BLaER1 (cell line): ENCODE data around the gene PCDHB14.
"Not testable (repeated sequence)": the region's sequence is repeated elsewhere in the genome, so short reads cannot be mapped to it uniquely, and the experiment has no call there.

Source experiments
- H3K27ac ChIP-seq: shearing (Covaris generic); formaldehyde crosslinking; 2 replicates; pipeline ENCODE4 v1.8.1; 2022
- H3K27me3 ChIP-seq: shearing (Covaris generic); formaldehyde crosslinking; 2 replicates; pipeline ENCODE4 v1.8.1; 2022
- H3K36me3 ChIP-seq: shearing (Covaris generic); formaldehyde crosslinking; 2 replicates; pipeline ENCODE4 v1.8.1; 2022
- H3K4me1 ChIP-seq: shearing (Covaris generic); formaldehyde crosslinking; 2 replicates; pipeline ENCODE4 v1.8.1; 2022
- H3K4me2 ChIP-seq: shearing (Covaris generic); formaldehyde crosslinking; 2 replicates; pipeline ENCODE4 v1.8.1; 2022
- H3K4me3 ChIP-seq: shearing (Covaris generic); formaldehyde crosslinking; 2 replicates; pipeline ENCODE4 v1.8.1; 2022
- H3K9ac ChIP-seq: shearing (Covaris generic); formaldehyde crosslinking; 2 replicates; pipeline ENCODE4 v1.8.1; 2022
- H3K9me3 ChIP-seq: shearing (Covaris generic); formaldehyde crosslinking; 2 replicates; pipeline ENCODE4 v1.8.1; 2022
- H4K20me1 ChIP-seq: shearing (Covaris generic); formaldehyde crosslinking; 2 replicates; pipeline ENCODE4 v1.8.1; 2022
- Cebpa-rat ChIP-seq: shearing (Covaris generic); IDR thresholded peaks from 2 replicates; pipeline ENCODE4 v1.8.1; 2022

The PCDHB14 gene

DNA sequence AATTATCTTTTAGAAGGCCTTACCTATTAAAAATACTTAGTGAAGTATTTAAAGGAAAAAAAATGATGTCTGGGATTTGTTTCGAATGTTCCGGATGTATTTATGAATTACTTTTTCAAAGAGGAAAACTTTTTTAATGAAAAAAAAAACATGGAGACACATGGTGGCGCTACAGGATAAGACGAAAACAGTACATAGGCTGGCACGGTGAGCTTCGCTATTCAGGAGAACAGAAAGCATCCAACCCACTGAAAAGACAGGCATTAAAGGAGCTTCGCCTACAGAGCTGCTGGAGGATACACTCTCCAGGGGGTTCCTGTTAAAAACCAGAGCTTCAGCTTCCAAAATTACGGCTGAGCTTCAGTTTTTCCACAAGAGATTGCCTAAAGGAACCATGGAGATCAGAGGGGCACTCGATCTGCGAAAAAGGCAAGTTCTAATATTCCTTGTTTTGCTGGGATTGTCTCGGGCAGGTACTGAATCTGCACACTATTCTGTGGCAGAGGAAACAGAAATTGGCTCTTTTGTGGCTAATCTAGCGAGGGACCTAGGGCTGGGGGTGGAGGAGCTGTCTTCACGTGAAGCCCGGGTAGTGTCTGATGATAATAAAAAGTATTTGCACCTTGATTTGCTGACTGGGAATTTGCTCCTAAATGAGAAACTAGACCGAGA is at the start of gene PCDHB14:
TSS of gene PCDHB14 (plus strand) at position 232 of the 672 bp plus-strand sequence. CDS start at position 395, 163 bp downstream.
- no peak for TF ChIP-seq Cebpa-rat
- Histone ChIP-seq H4K20me1 (no peaks in the 10 kb centered on the region), H3K4me2 (peak within 1 kb of the TSS; percentile 75), H3K4me3 (peak within 1 kb of the TSS; percentile 60), H3K36me3 (0 out of 2 replicates have a peak, but pooled peaks cover 6% of the 10 kb centered on the region), H3K9ac (peak within 1 kb of the TSS; percentile 66), H3K27ac (no peak within 1 kb of the TSS; the same call in 1 of the 2 replicates), H3K27me3 (no peaks in the 10 kb centered on the region), H3K9me3 (peaks cover 42% of the 10 kb centered on the region), H3K4me1 (peaks cover 8% of the 10 kb centered on the region; the same call in 1 of the 2 replicates)

DNA sequence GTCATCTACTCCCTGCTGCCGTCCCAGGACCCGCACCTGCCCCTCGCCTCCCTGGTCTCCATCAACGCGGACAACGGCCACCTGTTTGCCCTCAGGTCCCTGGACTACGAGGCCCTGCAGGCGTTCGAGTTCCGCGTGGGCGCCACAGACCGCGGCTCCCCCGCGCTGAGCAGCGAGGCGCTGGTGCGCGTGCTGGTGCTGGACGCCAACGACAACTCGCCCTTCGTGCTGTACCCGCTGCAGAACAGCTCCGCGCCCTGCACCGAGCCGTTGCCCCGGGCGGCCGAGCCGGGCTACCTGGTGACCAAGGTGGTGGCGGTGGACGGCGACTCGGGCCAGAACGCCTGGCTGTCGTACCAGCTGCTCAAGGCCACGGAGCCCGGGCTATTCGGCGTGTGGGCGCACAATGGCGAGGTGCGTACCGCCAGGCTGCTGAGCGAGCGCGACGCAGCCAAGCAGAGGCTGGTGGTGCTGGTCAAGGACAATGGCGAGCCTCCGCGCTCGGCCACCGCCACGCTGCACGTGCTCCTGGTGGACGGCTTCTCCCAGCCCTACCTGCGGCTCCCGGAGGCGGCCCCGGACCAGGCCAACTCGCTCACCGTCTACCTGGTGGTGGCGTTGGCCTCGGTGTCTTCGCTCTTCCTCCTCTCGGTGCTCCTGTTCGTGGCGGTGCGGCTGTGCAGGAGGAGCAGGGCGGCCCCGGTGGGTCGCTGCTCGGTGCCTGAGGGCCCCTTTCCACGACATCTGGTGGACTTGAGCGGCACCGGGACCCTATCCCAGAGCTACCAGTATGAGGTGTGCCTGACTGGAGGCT is 48.6 kb upstream of the PCDHB14 start:
- H3K27ac ChIP-seq, H3K4me3 ChIP-seq, H3K9ac ChIP-seq, H3K36me3 ChIP-seq, H3K27me3 ChIP-seq, H3K4me2 ChIP-seq, H3K4me1 ChIP-seq, H4K20me1 ChIP-seq: not testable (repeated sequence)
- H3K9me3 ChIP-seq = peaks cover 38% of the 10 kb centered on the region

DNA sequence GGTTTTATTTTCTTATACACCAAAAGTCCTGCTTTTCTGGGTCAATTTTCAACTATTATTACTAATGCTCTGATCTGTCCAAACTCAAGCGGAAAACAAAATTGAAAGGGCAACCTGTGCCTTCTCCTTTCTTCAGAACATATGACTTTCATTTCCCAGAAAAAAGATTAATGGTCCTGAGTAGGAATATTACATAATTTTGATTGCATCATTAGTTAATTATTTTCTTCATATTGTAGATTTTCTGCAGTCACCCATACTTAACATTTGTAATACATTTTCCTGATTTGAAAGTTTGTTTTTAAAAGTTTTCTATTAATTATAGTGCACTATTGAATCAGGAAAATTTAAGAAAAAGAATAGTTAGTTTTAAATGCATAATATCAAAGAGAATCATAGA is 47.2 kb upstream of the PCDHB14 start:
- Histone ChIP-seq H3K4me1 (no peaks in the 10 kb centered on the region), H4K20me1 (no peaks in the 10 kb centered on the region), H3K4me2 (no peak overlapping the region), H3K27me3 (no peaks in the 10 kb centered on the region), H3K9ac (no peak overlapping the region), H3K36me3 (no peaks in the 10 kb centered on the region), H3K4me3 (no peak overlapping the region), H3K9me3 (peaks cover 43% of the 10 kb centered on the region), H3K27ac (no peak overlapping the region)
- TF ChIP-seq Cebpa-rat = no peak

DNA sequence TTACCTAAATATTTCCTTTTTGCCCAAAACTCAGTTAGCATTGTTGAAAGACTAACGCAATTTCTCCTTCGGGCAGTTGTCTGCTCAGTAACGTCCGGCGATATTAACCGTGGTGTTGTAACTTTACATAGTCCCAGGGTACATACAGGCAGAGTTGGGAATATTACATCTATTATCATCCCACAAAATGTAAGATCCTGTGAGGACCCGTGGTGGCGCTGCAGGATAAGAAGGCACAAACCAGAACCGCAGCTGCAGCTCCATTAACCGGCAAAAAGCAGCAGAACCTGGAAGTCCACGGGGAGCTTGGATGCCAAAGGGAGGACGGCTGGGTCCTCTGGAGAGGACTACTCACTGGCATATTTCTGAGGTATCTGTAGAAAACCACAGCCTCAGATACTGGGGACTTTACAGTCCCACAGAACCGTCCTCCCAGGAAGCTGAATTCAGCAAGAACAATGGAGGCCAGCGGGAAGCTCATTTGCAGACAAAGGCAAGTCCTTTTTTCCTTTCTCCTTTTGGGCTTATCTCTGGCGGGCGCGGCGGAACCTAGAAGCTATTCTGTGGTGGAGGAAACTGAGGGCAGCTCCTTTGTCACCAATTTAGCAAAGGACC is 45.5 kb upstream of the PCDHB14 start, which contains the start of gene PCDHB8:
TSS of gene PCDHB8 (plus strand) at position 214 of the 615 bp plus-strand sequence. CDS start at position 459, 245 bp downstream.
- H3K4me3 ChIP-seq, H3K4me2 ChIP-seq, H3K4me1 ChIP-seq, H3K36me3 ChIP-seq, H3K9ac ChIP-seq, H3K27me3 ChIP-seq, H3K27ac ChIP-seq, H4K20me1 ChIP-seq: not testable (repeated sequence)
- H3K9me3 ChIP-seq = peaks cover 44% of the 10 kb centered on the region

DNA sequence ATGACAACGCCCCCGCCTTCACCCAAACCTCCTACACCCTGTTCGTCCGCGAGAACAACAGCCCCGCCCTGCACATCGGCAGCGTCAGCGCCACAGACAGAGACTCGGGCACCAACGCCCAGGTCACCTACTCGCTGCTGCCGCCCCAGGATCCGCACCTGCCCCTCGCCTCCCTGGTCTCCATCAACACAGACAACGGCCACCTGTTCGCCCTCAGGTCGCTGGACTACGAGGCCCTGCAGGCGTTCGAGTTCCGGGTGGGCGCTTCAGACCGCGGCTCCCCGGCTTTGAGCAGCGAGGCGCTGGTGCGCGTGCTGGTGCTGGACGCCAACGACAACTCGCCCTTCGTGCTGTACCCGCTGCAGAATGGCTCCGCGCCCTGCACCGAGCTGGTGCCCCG is 43.8 kb upstream of the PCDHB14 start:
- not testable (repeated sequence) for H3K4me2 ChIP-seq, H3K9ac ChIP-seq, H3K4me3 ChIP-seq, H4K20me1 ChIP-seq, H3K27me3 ChIP-seq, H3K36me3 ChIP-seq, H3K27ac ChIP-seq, H3K4me1 ChIP-seq
- peaks cover 38% of the 10 kb centered on the region for H3K9me3 ChIP-seq

- not testable (repeated sequence) for H3K4me3 ChIP-seq, H3K4me1 ChIP-seq, H3K9ac ChIP-seq, H3K27me3 ChIP-seq, H4K20me1 ChIP-seq, H3K27ac ChIP-seq, H3K4me2 ChIP-seq, H3K36me3 ChIP-seq
- peaks cover 33% of the 10 kb centered on the region for H3K9me3 ChIP-seq
Measured at GRCh38 chr5:141179876-141180275, 43.3 kb upstream of the PCDHB14 start.

GRCh38 chr5:141180313-141180712 is 42.8 kb upstream of the PCDHB14 start:
- no peaks in the 10 kb centered on the region for H3K27me3 ChIP-seq
- H3K9ac ChIP-seq = no peak overlapping the region
- no peaks in the 10 kb centered on the region for H4K20me1 ChIP-seq
- no peak overlapping the region for H3K4me2 ChIP-seq
- H3K4me3 ChIP-seq = no peak overlapping the region
- no peak overlapping the region for H3K27ac ChIP-seq
- no peaks in the 10 kb centered on the region for H3K4me1 ChIP-seq
- H3K9me3 ChIP-seq = peaks cover 30% of the 10 kb centered on the region
- H3K36me3 ChIP-seq = no peaks in the 10 kb centered on the region
- no peak for TF ChIP-seq Cebpa-rat

- Histone ChIP-seq H3K4me1 (no peaks in the 10 kb centered on the region), H3K9ac (no peak within 1 kb of the TSS), H4K20me1 (no peaks in the 10 kb centered on the region), H3K27ac (no peak within 1 kb of the TSS), H3K4me3 (no peak within 1 kb of the TSS), H3K4me2 (no peak within 1 kb of the TSS), H3K9me3 (peaks cover 37% of the 10 kb centered on the region), H3K27me3 (no peaks in the 10 kb centered on the region), H3K36me3 (no peaks in the 10 kb centered on the region)
- no peak for TF ChIP-seq Cebpa-rat
Measured at GRCh38 chr5:141182248-141182647, 40.9 kb upstream of the PCDHB14 start, which contains the start of gene PCDHB16. PCDHB16 (plus strand) TSS chr5:141182387; CDS start chr5:141182560, 173 bp downstream.

GRCh38 chr5:141184117-141184855 is 38.9 kb upstream of the PCDHB14 start:
- not testable (repeated sequence) for H3K27me3 ChIP-seq, H4K20me1 ChIP-seq, H3K4me1 ChIP-seq, H3K9ac ChIP-seq, H3K27ac ChIP-seq, H3K4me2 ChIP-seq, H3K36me3 ChIP-seq, H3K4me3 ChIP-seq
- H3K9me3 ChIP-seq = peaks cover 45% of the 10 kb centered on the region
